ENCODE results near the gene CARD6.
"Not testable (repeated sequence)": the region's sequence is repeated elsewhere in the genome, so short reads cannot be mapped to it uniquely, and the experiment has no call there.

- not testable (repeated sequence) for TF ChIP-seq CTCF, POLR2A (IDR thresholded peaks at IDR 0.05)
Observed at GRCh38 chr5:40865004-40865403, 23.8 kb downstream of the CARD6 start.
